GM12878 (cell line): ENCODE measurements around the gene HIVEP3. TPM values are rescaled to one million over a fixed set of nuclear protein-coding genes. Genes with fewer than 3 reads are reported as not detected.

Experiments
- HSF1 ChIP-seq: fragments of 150-350 bp; IDR thresholded peaks from 2 replicates; pipeline ENCODE4 v1.6.1; 2014; ENCODE audit warnings: mild to moderate bottlenecking, low read depth, low read length
- NR2C2 ChIP-seq: IDR thresholded peaks from 2 replicates; pipeline ENCODE4 v1.6.1; 2011; ENCODE audit warnings: borderline replicate concordance, low read depth; ENCODE audit not compliant: control insufficient read depth, insufficient read length
- ZBTB4 ChIP-seq: fragments of 450-650 bp; formaldehyde crosslinking; IDR thresholded peaks from 2 replicates; pipeline ENCODE4 v1.4.0; 2022; ENCODE audit warnings: mild to moderate bottlenecking, moderate library complexity
- polyA plus RNA-seq, 11 experiments: library from polyadenylated mRNA; depleted of rRNA in 4 of 11; unstranded in 6 of 11; stranded (reverse) in 5 of 11; fragments of >200 nt; fragmentation: Nextera tagmentation in 4 of 11; fragmentation: Illumina TruSeq in 1 of 11; extraction: Ambion mirVana in 4 of 11; extraction: Trizol in 1 of 11; gene quantifications; 1 replicate in 1 of 11; 2 replicates in 10 of 11; pipeline versions ENCODE4 v1.2.1 to v1.2.3, GENCODE V29; 2011 to 2016; ENCODE audit warnings: inconsistent platforms in 2 of 11, missing spikeins in 2 of 11, low read depth in 1 of 11
- total RNA-seq, 4 experiments: library from RNA; depleted of rRNA in 3 of 4; stranded (reverse); fragments of >200 nt in 3 of 4; fragmentation: Illumina TruSeq in 1 of 4; extraction: Trizol in 1 of 4; gene quantifications; 2 replicates each; pipeline versions ENCODE4 v1.2.1 to v1.2.3, GENCODE V29; 2013 to 2021
- TF ChIP-seq, protein P1 (sequence below): IDR thresholded peaks from 2 replicates; pipeline ENCODE4 v1.6.1; 2011; ENCODE audit warnings: low read depth, mild to moderate bottlenecking, low read length, moderate library complexity, borderline replicate concordance; ENCODE audit errors: extremely low read depth
- TF ChIP-seq, protein P2 (sequence below): IDR thresholded peaks from 2 replicates; pipeline ENCODE4 v1.6.1; 2012; ENCODE audit warnings: low read depth, low read length, improper control_type of control experiment

HIVEP3 gene
- total and polyA plus RNA-seq, 10 of the 15 experiments (the other 5 are each of a cell fraction or from before 2014, with no cell fraction given), result 1.8 to 13.6 (median 3.8) TPM

DNA sequence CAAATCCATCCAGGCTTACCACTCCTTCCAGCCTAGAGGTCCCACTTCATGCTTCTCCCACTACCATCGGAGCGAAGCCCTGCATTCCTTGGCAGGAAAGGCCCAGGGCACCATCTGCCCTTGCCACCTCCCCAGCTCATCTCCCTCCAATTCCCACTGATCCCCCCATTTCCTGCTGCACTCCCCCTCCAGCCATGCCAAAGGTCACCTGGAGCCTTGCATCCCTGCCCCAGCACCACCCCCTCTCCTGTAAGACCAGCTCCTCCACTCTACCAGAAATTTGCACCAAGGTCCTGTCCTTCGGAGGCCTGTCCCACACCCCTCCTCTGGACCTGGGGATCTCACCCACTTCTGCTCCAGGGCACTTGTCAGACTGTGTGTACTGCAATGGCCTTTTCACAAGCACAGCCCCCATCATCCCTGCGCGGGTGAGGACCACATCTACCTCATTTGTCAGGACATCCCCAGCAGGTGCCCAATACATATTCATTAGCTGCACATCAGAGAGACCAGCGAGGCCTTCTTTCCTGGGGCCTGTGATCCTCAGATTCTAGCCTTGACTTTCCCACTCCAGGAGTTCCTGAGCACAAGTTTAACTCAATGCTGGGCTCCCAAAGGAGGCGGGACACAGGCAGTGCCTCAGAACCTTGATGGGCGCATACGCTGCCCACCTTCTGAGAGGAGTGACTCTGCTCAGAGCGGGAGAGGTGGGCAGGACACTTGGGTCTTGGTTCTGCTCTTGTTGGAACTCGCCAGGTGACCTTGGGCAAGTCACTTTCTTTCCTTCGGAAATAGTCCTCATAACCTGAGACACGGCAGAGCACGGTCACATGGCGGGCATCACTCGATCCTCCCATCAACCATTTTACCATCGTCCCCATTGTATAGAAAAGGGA, 384.3 kb downstream of the HIVEP3 start (continued):
- TF ChIP-seq HSF1 (no peak), NR2C2 (no peak), ZBTB4 (no peak)
- TF ChIP-seq, protein P1, sequence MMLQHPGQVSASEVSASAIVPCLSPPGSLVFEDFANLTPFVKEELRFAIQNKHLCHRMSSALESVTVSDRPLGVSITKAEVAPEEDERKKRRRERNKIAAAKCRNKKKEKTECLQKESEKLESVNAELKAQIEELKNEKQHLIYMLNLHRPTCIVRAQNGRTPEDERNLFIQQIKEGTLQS, result no peak
- TF ChIP-seq, protein P2, sequence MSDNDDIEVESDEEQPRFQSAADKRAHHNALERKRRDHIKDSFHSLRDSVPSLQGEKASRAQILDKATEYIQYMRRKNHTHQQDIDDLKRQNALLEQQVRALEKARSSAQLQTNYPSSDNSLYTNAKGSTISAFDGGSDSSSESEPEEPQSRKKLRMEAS, result no peak
